Heart left ventricle (tissue), 16 donors: ENCODE results near the gene NEDD8. TPM values are rescaled to one million over a fixed set of nuclear protein-coding genes. Genes with fewer than 3 reads are reported as not detected.

Source experiments
- ATAC-seq, 4 donors: fragments of 200-7000 bp; cut with Tn5 transposase; one replicate each; pipeline ENCODE4 v1.9.1; 2020 to 2022; ENCODE audit warnings: moderate library complexity in 4 of 4, mild to moderate bottlenecking in 3 of 4, moderate number of reproducible peaks in 1 of 4
- DNase-seq, 5 donors: peaks; one replicate each; pipeline ENCODE4 v3.0.0-alpha.2; 2020
- H3K27ac ChIP-seq, 12 donors: fragments of 200-600 bp; sonication (generic) in 4 of 12; one replicate each; pipeline versions ENCODE4 v1.5.0 to v1.8.0; 2016 to 2022; ENCODE audit warnings: mild to moderate bottlenecking in 2 of 12
- H3K27me3 ChIP-seq, 9 donors: fragments of 200-600 bp; sonication (generic) in 2 of 9; one replicate each; pipeline versions ENCODE4 v1.5.1 to v1.8.0; 2016 to 2022; ENCODE audit warnings: mild to moderate bottlenecking in 3 of 9
- H3K36me3 ChIP-seq, 9 donors: fragments of 200-600 bp; sonication (generic) in 2 of 9; one replicate each; pipeline versions ENCODE4 v1.5.0 to v1.8.0; 2018 to 2022; ENCODE audit warnings: mild to moderate bottlenecking in 2 of 9
- H3K4me1 ChIP-seq, 12 donors: fragments of 200-600 bp; sonication (generic) in 4 of 12; one replicate each; pipeline versions ENCODE4 v1.5.0 to v1.8.0; 2016 to 2022; ENCODE audit warnings: mild to moderate bottlenecking in 3 of 12
- H3K4me3 ChIP-seq, 12 donors: fragments of 200-600 bp; sonication (generic) in 4 of 12; one replicate each; pipeline versions ENCODE4 v1.5.0 to v1.8.0; 2017 to 2022; ENCODE audit warnings: mild to moderate bottlenecking in 9 of 12, moderate library complexity in 4 of 12
- H3K9me3 ChIP-seq, 12 donors: fragments of 200-600 bp; sonication (generic) in 4 of 12; one replicate each; pipeline versions ENCODE4 v1.5.0 to v1.8.0; 2016 to 2022; ENCODE audit warnings: mild to moderate bottlenecking in 1 of 12
- CTCF ChIP-seq, 12 donors: fragments of 200-600 bp; sonication (generic) in 4 of 12; IDR thresholded peaks; one replicate each; pipeline versions ENCODE4 v1.5.0 to v1.8.0; 2018 to 2022; ENCODE audit warnings: antibody characterized with exemption in 12 of 12, mild to moderate bottlenecking in 5 of 12
- POLR2A ChIP-seq, 2 donors: fragments of 450-650 bp; IDR thresholded peaks; one replicate each; pipeline ENCODE4 v1.6.1; 2017; ENCODE audit warnings: antibody characterized with exemption in 2 of 2, mild to moderate bottlenecking in 2 of 2, moderate library complexity in 2 of 2
- WGBS, 4 donors: extraction: QIAGEN DNeasy Blood & Tissue Kit in 2 of 4; methylation state at CpG; one replicate each; pipeline versions ENCODE4 v1.1.5 to v1.1.7; 2013 to 2018; 5-methylcytosine and 5-hydroxymethylcytosine counted together
- intact Hi-C, 10 donors: fragments of 100-400 bp; cut with DNase I; formaldehyde crosslinking; loops; one replicate each; pipeline versions ENCODE4 v1.11.1 to v1.14.2; 2022
- polyA plus RNA-seq, 2 donors: library from polyadenylated mRNA; stranded (reverse); fragments of 200-250 nt; gene quantifications; one replicate each; pipeline ENCODE4 v1.2.3, GENCODE V29; 2013
- total RNA-seq, 9 donors: library from RNA; depleted of rRNA in 2 of 9; stranded (reverse); fragments of >200 nt in 2 of 9; fragmentation: NEBNext Ultra II Directional in 3 of 9; extraction: Animal tissue kit (Norgen Biotek cat#: 25700) in 3 of 9; gene quantifications; one replicate each; pipeline versions ENCODE4 v1.1.0 to v1.2.4, GENCODE V29; 2016 to 2023
- donor health status: ischemic (EF 13 %, LVEDD 7.1; RV severe dilation, severe dysfunction).
- donor health status: healthy with polysubstance abuse.
- donor health status: DM: no; HTN: yes; CAD: no.
- donor health status: DM: no; HTN: no; CAD: no.
- donor health status: ischemic (EF 25% LVEDD 6.9; RV normal size, moderate dysfunction).
- donor health status: ischemic (EF 25% LVEDD 5.7; RV mildly dilated, moderate dysfunction).
- donor health status: healthy.
- donor health status: DM: yes; HTN: yes; CAD: no.
- donor health status: ischemic (EF 35%, LVEDD 5.7; RV mildly dilated, moderate dysfunction).
- donor health status: nonischemic (EF 11% LVEDD 7.7; RV severe dilation, severe dysfunction).
- donor health status: DM: yes; HTN: yes; CAD: no.
- donor health status: PGD.
- donor health status: ischemic (EF 29% LVEDD 5.4; RV normal size, mild dysfunction).
- donor health status: nonischemic (EF 23%, LVEDD 6.1; RV moderate dilation, normal function).

Gene NEDD8
- total and polyA plus RNA-seq, 11 donors, result 174 to 287 (median 206) TPM

DNA sequence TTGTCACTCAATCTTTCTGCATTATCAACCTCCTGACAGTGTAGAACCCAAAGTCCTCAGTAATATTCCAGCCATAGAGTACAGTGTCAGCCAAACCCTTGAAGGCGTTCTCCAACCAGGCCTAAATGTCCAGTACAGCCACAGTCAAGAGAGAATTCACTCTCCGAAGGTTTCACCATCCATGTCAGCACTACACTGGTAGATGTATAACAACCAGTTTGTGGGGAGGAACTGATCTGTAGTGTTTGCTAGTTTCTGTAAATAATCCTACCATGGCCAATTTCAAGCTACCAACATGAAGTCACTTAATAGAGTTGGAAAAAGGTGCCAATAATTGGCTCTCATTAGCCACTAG is 15.8 kb downstream of the NEDD8 start:
- TF ChIP-seq POLR2A (IDR thresholded peaks at IDR 0.05), result no peak
- no peak for TF ChIP-seq CTCF (IDR thresholded peaks at IDR 0.05)
- H3K36me3 ChIP-seq, result peaks cover 0 to 27% (median 14%) of the 10 kb centered on the region in 9 donors
- intact Hi-C loops, result no loop called here
- H3K27ac ChIP-seq, result peak overlapping the region in 7 of 12 donors; percentile 74 to 96 (median 87)
- ATAC-seq, result no peak
- peak overlapping the region in 9 of 12 donors; percentile 58 to 91 (median 80) for H3K4me3 ChIP-seq
- 92 to 98% (median 95%) methylated on average over 2 of the region's 2 CpGs for WGBS, 4 donors
- no peak for DNase-seq
- H3K27me3 ChIP-seq, result no peaks in the 10 kb centered on the region
- peaks cover 3 to 39% (median 20%) of the 10 kb centered on the region in 12 donors for H3K4me1 ChIP-seq
- no peaks in the 10 kb centered on the region for H3K9me3 ChIP-seq

- Histone ChIP-seq H3K4me3 (peak within 1 kb of the TSS; percentile 48 to 91 (median 75)), H3K27ac (peak within 1 kb of the TSS; percentile 74 to 96 (median 86)), H3K27me3 (no peaks in the 10 kb centered on the region), H3K36me3 (peaks cover 0 to 33% (median 19%) of the 10 kb centered on the region in 9 donors), H3K9me3 (no peaks in the 10 kb centered on the region), H3K4me1 (peaks cover 3 to 39% (median 21%) of the 10 kb centered on the region in 12 donors)
- 0 to 1% (median 0%) methylated on average over 32 to 40 of the region's 40 CpGs for WGBS, 4 donors
- intact Hi-C loops, result no loop called here
- TF ChIP-seq POLR2A (IDR thresholded peaks at IDR 0.05) (peak in 1 of 2 donors; percentile 74), CTCF (IDR thresholded peaks at IDR 0.05) (peak; percentile 9 to 78 (median 64))
- ATAC-seq, result peak; percentile 74 to 85 (median 81)
- peak; percentile 83 to 93 (median 87) for DNase-seq
Measured at GRCh38 chr14:24215495-24216344, 16.4 kb downstream of the NEDD8 start, which contains the start of gene MDP1. Gene MDP1 (minus strand): TSS chr14:24216066. CDS start chr14:24215955, 111 bp downstream.

GRCh38 chr14:24213866-24214662 is 18.1 kb downstream of the NEDD8 start:
- 81 to 85% (median 84%) methylated on average over 7 of the region's 7 CpGs for WGBS, 4 donors
- ATAC-seq, result no peak
- H3K9me3 ChIP-seq, result no peaks in the 10 kb centered on the region
- peaks cover 0 to 45% (median 34%) of the 10 kb centered on the region in 9 donors for H3K36me3 ChIP-seq
- DNase-seq, result no peak
- peaks cover 3 to 39% (median 21%) of the 10 kb centered on the region in 12 donors for H3K4me1 ChIP-seq
- no peaks in the 10 kb centered on the region for H3K27me3 ChIP-seq
- intact Hi-C loops, result loop anchor here in 1 of 10 donors (1.0 kb wide), 1 partner anchor 28 kb away; the partner anchor contains the start of gene TINF2
- TF ChIP-seq CTCF (IDR thresholded peaks at IDR 0.05) (no peak), POLR2A (IDR thresholded peaks at IDR 0.05) (no peak)
- peak overlapping the region in 11 of 12 donors; percentile 67 to 98 (median 83) for H3K4me3 ChIP-seq
- H3K27ac ChIP-seq, result peak overlapping the region; percentile 92 to 100 (median 96)
